WTC11 (cell line): ENCODE data around the gene HDAC1. TPM values are rescaled to one million over a fixed set of nuclear protein-coding genes. Genes with fewer than 3 reads are reported as not detected.
"Not testable (repeated sequence)": the region's sequence is repeated elsewhere in the genome, so short reads cannot be mapped to it uniquely, and the experiment has no call there.

Experiments
- ATAC-seq: fragments of 200-7000 bp; cut with Tn5 transposase; 2 replicates; pipeline ENCODE4 v1.10.0; 2021; ENCODE audit warnings: mild to moderate bottlenecking, moderate library complexity
- CTCF ChIA-PET: fragments of 300-600 bp; sonication (Branson Sonifier 250); formaldehyde crosslinking; loops from one replicate; lab custom pipeline; 2021; ENCODE audit warnings: antibody characterized with exemption; lab: Charles Lee
- POLR2A ChIA-PET: fragments of 350-600 bp; sonication (Branson Sonifier 250); formaldehyde crosslinking; loops from one replicate; lab custom pipeline; 2021; ENCODE audit warnings: antibody characterized with exemption; lab: Charles Lee
- DNase-seq: peaks from one replicate; pipeline ENCODE4 v3.0.0; 2021; ENCODE audit warnings: low spot score
- H3K27ac Mint-ChIP-seq: 2 replicates; pipeline ENCODE4 v1.8.0; 2021; ENCODE audit warnings: mixed read lengths
- H3K27me3 Mint-ChIP-seq: 2 replicates; pipeline ENCODE4 v1.8.0; 2021; ENCODE audit warnings: low read depth, mild to moderate bottlenecking, moderate library complexity, mixed read lengths
- H3K36me3 Mint-ChIP-seq: 2 replicates; pipeline ENCODE4 v1.8.0; 2021; ENCODE audit warnings: mixed read lengths
- H3K4me1 Mint-ChIP-seq: 2 replicates; pipeline ENCODE4 v1.8.0; 2022; ENCODE audit warnings: mixed read lengths
- H3K4me3 Mint-ChIP-seq: 2 replicates; pipeline ENCODE4 v1.8.0; 2021; ENCODE audit warnings: mild to moderate bottlenecking, moderate library complexity, mixed read lengths
- H3K9me3 Mint-ChIP-seq: 2 replicates; pipeline ENCODE4 v1.8.0; 2021; ENCODE audit warnings: mixed read lengths
- ATF6 ChIP-seq: sonication (generic); formaldehyde crosslinking; IDR thresholded peaks from 2 replicates; pipeline ENCODE4 v1.8.1; 2023; ENCODE audit warnings: mild to moderate bottlenecking, missing genetic modification reagents
- CREM ChIP-seq: sonication (generic); formaldehyde crosslinking; IDR thresholded peaks from 2 replicates; pipeline ENCODE4 v1.8.1; 2022; ENCODE audit warnings: mild to moderate bottlenecking, missing genetic modification reagents, moderate library complexity
- E2F5 ChIP-seq: sonication (generic); formaldehyde crosslinking; IDR thresholded peaks from 2 replicates; pipeline ENCODE4 v1.8.1; 2022; ENCODE audit warnings: mild to moderate bottlenecking, moderate library complexity, missing genetic modification reagents
- EMX1 ChIP-seq: fragments of 250-450 bp; sonication (Bioruptor Pico); IDR thresholded peaks from 2 replicates; pipeline ENCODE4 v1.8.0; 2021; ENCODE audit warnings: mild to moderate bottlenecking
- FOXJ3 ChIP-seq: sonication (generic); formaldehyde crosslinking; IDR thresholded peaks from 2 replicates; pipeline ENCODE4 v1.9.0; 2021; ENCODE audit warnings: missing genetic modification reagents, mild to moderate bottlenecking, borderline replicate concordance
- HMGA2 ChIP-seq: fragments of 250-450 bp; sonication (Bioruptor Pico); IDR thresholded peaks from 2 replicates; pipeline ENCODE4 v1.4.0; 2021; ENCODE audit warnings: mild to moderate bottlenecking, moderate library complexity
- OVOL2 ChIP-seq: fragments of 250-450 bp; sonication (Bioruptor Pico); IDR thresholded peaks from 2 replicates; pipeline ENCODE4 v1.9.0; 2021; ENCODE audit warnings: mild to moderate bottlenecking, borderline replicate concordance
- PRRX2 ChIP-seq: fragments of 250-450 bp; sonication (Bioruptor Pico); IDR thresholded peaks from 2 replicates; pipeline ENCODE4 v1.8.0; 2021; ENCODE audit warnings: mild to moderate bottlenecking
- SMAD4 ChIP-seq: sonication (generic); formaldehyde crosslinking; IDR thresholded peaks from 2 replicates; pipeline ENCODE4 v1.8.0; 2022; ENCODE audit warnings: mild to moderate bottlenecking, missing genetic modification reagents
- TP53 ChIP-seq: sonication (generic); formaldehyde crosslinking; IDR thresholded peaks from 2 replicates; pipeline ENCODE4 v1.8.1; 2023; ENCODE audit warnings: mild to moderate bottlenecking, missing genetic modification reagents
- ZMAT4 ChIP-seq: fragments of 250-450 bp; sonication (Bioruptor Pico); IDR thresholded peaks from 2 replicates; pipeline ENCODE4 v1.9.0; 2021; ENCODE audit warnings: mild to moderate bottlenecking
- ZNF121 ChIP-seq: sonication (generic); formaldehyde crosslinking; IDR thresholded peaks from 2 replicates; pipeline ENCODE4 v1.8.0; 2023; ENCODE audit warnings: missing genetic modification reagents
- ZNF138 ChIP-seq: sonication (generic); formaldehyde crosslinking; conservative IDR thresholded peaks from 2 replicates; pipeline ENCODE4 v1.8.1; 2022; ENCODE audit warnings: mild to moderate bottlenecking, moderate library complexity, missing genetic modification reagents
- total RNA-seq: library from RNA; stranded (reverse); gene quantifications from 3 replicates; pipeline ENCODE4 v1.2.3, GENCODE V29; 2021

HDAC1 gene
- total RNA-seq, 1 experiment from 2014 or later, result 108 TPM

- DNase-seq, H3K4me3 Mint-ChIP-seq, H3K9me3 Mint-ChIP-seq, H3K27me3 Mint-ChIP-seq, H3K36me3 Mint-ChIP-seq, H3K27ac Mint-ChIP-seq, ATAC-seq: not testable (repeated sequence)
- 0 out of 2 replicates have a peak, but pooled peaks have one; percentile 24 for TF ChIP-seq HMGA2 (CRISPR knock-in tag)
- CTCF ChIA-PET, result interaction anchor here (1.0 to 1.4 kb wide), 2 partner anchors 15 to 53 kb away, joined by 3 to 8 read pairs; no protein-coding TSS in a partner anchor
- POLR2A ChIA-PET, result interaction anchor here (0.7 kb wide), 1 partner anchor 70 kb away, joined by 3 read pairs; no protein-coding TSS in a partner anchor
- peaks cover 13% of the 10 kb centered on the region; the same call in 1 of the 2 replicates for H3K4me1 Mint-ChIP-seq
Observed at GRCh38 chr1:32263236-32263593, 28.7 kb upstream of the HDAC1 start.

GRCh38 chr1:32263744-32264143 lies 28.1 kb upstream of the HDAC1 start:
- peaks cover 13% of the 10 kb centered on the region; the same call in 1 of the 2 replicates for H3K4me1 Mint-ChIP-seq
- H3K27ac Mint-ChIP-seq, result no peak overlapping the region
- peaks cover 7% of the 10 kb centered on the region for H3K9me3 Mint-ChIP-seq
- ATAC-seq (no peak), DNase-seq (no peak)
- TF ChIP-seq CREM (CRISPR knock-in tag), result no peak
- no peak for TF ChIP-seq FOXJ3 (CRISPR knock-in tag)
- TF ChIP-seq EMX1 (CRISPR knock-in tag), result no peak
- TF ChIP-seq PRRX2 (CRISPR knock-in tag), result no peak
- TF ChIP-seq ZMAT4 (CRISPR knock-in tag), result no peak
- TF ChIP-seq ZNF138 (CRISPR knock-in tag), result no peak
- CTCF ChIA-PET, result interaction anchor here (4.1 kb wide), 1 partner anchor 15 kb away, joined by 15 read pairs; no protein-coding TSS in a partner anchor
- H3K36me3 Mint-ChIP-seq, result no peaks in the 10 kb centered on the region
- POLR2A ChIA-PET, result interaction anchor here (0.7 kb wide), 1 partner anchor 71 kb away, joined by 3 read pairs; no protein-coding TSS in a partner anchor
- H3K27me3 Mint-ChIP-seq, result no peaks in the 10 kb centered on the region
- H3K4me3 Mint-ChIP-seq, result no peak overlapping the region

GRCh38 chr1:32265846-32266245 lies 26.0 kb upstream of the HDAC1 start:
- no peak overlapping the region for H3K27ac Mint-ChIP-seq
- no peak for TF ChIP-seq OVOL2
- 0 out of 2 replicates have a peak, but pooled peaks have one; percentile 8 for TF ChIP-seq ZNF121 (CRISPR knock-in tag)
- no peak for TF ChIP-seq SMAD4 (CRISPR knock-in tag)
- H3K36me3 Mint-ChIP-seq, result no peaks in the 10 kb centered on the region
- H3K4me3 Mint-ChIP-seq, result no peak overlapping the region
- H3K4me1 Mint-ChIP-seq, result peaks cover 13% of the 10 kb centered on the region; the same call in 1 of the 2 replicates
- ATAC-seq (no peak), DNase-seq (no peak)
- H3K27me3 Mint-ChIP-seq, result no peaks in the 10 kb centered on the region
- CTCF ChIA-PET, result interaction anchor here (0.7 to 4.1 kb wide), 3 partner anchors 12 to 85 kb away, joined by 3 to 15 read pairs (median 3); no protein-coding TSS in a partner anchor
- peaks cover 7% of the 10 kb centered on the region for H3K9me3 Mint-ChIP-seq
- POLR2A ChIA-PET, result no interaction called here

GRCh38 chr1:32266921-32267591 lies 24.8 kb upstream of the HDAC1 start:
- Mint-ChIP-seq H3K9me3 (peaks cover 7% of the 10 kb centered on the region), H3K27ac (peak overlapping the region; percentile 46; the same call in 1 of the 2 replicates), H3K4me1 (peaks cover 13% of the 10 kb centered on the region), H3K27me3 (no peaks in the 10 kb centered on the region), H3K36me3 (no peaks in the 10 kb centered on the region)
- ChIA-PET POLR2A (interaction anchor here (0.6 kb wide), 1 partner anchor 26 kb away, joined by 4 read pairs; no protein-coding TSS in a partner anchor), CTCF (interaction anchor here (0.6 to 4.1 kb wide), 2 partner anchors 19 to 254 kb away, joined by 3 to 15 read pairs; no protein-coding TSS in a partner anchor)
- ATAC-seq (no peak), DNase-seq (no peak)
- TF ChIP-seq E2F5 (CRISPR knock-in tag) (no peak), ATF6 (CRISPR knock-in tag) (no peak), TP53 (CRISPR knock-in tag) (no peak), ZMAT4 (CRISPR knock-in tag) (no peak)
- TF ChIP-seq, all 79 proteins: peak for 0
- H3K4me3 Mint-ChIP-seq, result no peak overlapping the region
